Measurements from ENCODE around the gene NR1D1. TPM values are rescaled to one million over a fixed set of nuclear protein-coding genes. Genes with fewer than 3 reads are reported as not detected.

The NR1D1 gene
- total and polyA plus RNA-seq, 2 of the 8 experiments (the other 6 are each of a cell fraction or from before 2014, with no cell fraction given): 1.5 to 4.6 TPM

GRCh38 chr17:40073454-40074174, 26.8 kb downstream of the NR1D1 start:
- H3K36me3 ChIP-seq (ENCODE audit: control insufficient read depth in 2 of 4, insufficient read depth in 4 of 4, low read length in 3 of 4): no peaks in the 10 kb centered on the region
- no peaks in the 10 kb centered on the region for H4K20me1 ChIP-seq (replicated peaks in 1 of 2; ENCODE audit: control insufficient read depth in 1 of 2, insufficient read depth in 2 of 2, low read length in 2 of 2)
- no peak overlapping the region for H3K9ac ChIP-seq (replicated peaks in 1 of 4; ENCODE audit: extremely low read depth in 1 of 4, low read depth in 3 of 4, low read length in 3 of 4)
- H3K4me3 ChIP-seq (ENCODE audit: extremely low read depth in 1 of 4, insufficient read depth in 2 of 4, low read depth in 3 of 4, low read length in 4 of 4): no peak overlapping the region
- H3K14ac ChIP-seq (ENCODE audit: insufficient read length): no peak overlapping the region
- no peaks in the 10 kb centered on the region for H3K9me3 ChIP-seq (ENCODE audit: insufficient read depth in 2 of 2, low read depth in 1 of 2, low read length in 1 of 2)
- H4K5ac ChIP-seq (ENCODE audit: insufficient read length, low read depth, low read length): no peak overlapping the region
- FAIRE-seq: no peak
- no peak overlapping the region for H3K18ac ChIP-seq (ENCODE audit: extremely low read depth, low read length)
- no peak overlapping the region for H2AFZ ChIP-seq (ENCODE audit: low read length)
- no peak overlapping the region for H2BK5ac ChIP-seq (ENCODE audit: low read depth, low read length)
- H3K56ac ChIP-seq (replicated peaks; ENCODE audit: insufficient read length, low read depth, low read length): no peak overlapping the region
- H3K4ac ChIP-seq (replicated peaks; ENCODE audit: insufficient read length, low read depth, low read length): no peak overlapping the region
- H2AK5ac ChIP-seq (ENCODE audit: low read depth, low read length): no peak overlapping the region; the same call in 1 of the 2 replicates
- peaks cover 22 to 47% (median 41%) of the 10 kb centered on the region in 4 experiments for H3K4me1 ChIP-seq (replicated peaks in 1 of 4; ENCODE audit: control insufficient read depth in 3 of 4, insufficient read depth in 4 of 4, low read length in 3 of 4)
- WGBS, 2 experiments (ENCODE audit: extremely low coverage in 1 of 2, insufficient coverage in 1 of 2, insufficient read length in 1 of 2, insufficient replicate concordance in 2 of 2, low coverage in 1 of 2, low lambda C conversion rate in 2 of 2, missing lambda C conversion rate in 1 of 2): 90% methylated on average over 7 of the region's 7 CpGs; no CpG with 5 or more reads in 1 of the 2 experiments
- no peak overlapping the region for H2BK20ac ChIP-seq (ENCODE audit: low read length)
- POLR2A ChIA-PET (ENCODE audit: partially characterized antibody): interaction anchor here (0.9 to 6.7 kb wide), 6 partner anchors 10 to 36 kb away, joined by 3 to 64 read pairs (median 4); partner anchors contain the start of genes MED24 and THRA
- H3K4me2 ChIP-seq (ENCODE audit: insufficient read depth in 1 of 2, low read depth in 2 of 2, low read length in 2 of 2): no peak overlapping the region
- H3K79me1 ChIP-seq (ENCODE audit: low read depth, low read length): peaks cover 3% of the 10 kb centered on the region; the same call in 1 of the 2 replicates
- no peak overlapping the region; the same call in 1 of the 2 replicates for H4K8ac ChIP-seq (ENCODE audit: extremely low read depth, insufficient read depth, low read length)
- no peak overlapping the region for H2BK120ac ChIP-seq (replicated peaks; ENCODE audit: low read depth, low read length)
- H2BK12ac ChIP-seq (ENCODE audit: low read depth, low read length): 0 out of 2 replicates have a peak overlapping the region, but pooled peaks have one; percentile 75
- no peak for DNase-seq (ENCODE audit: low read depth in 1 of 2, low spot score in 2 of 2)
- H3K27ac ChIP-seq (ENCODE audit: low read depth, low read length): no peak overlapping the region
- CTCF ChIA-PET (ENCODE audit: partially characterized antibody): interaction anchor here (0.9 to 38.4 kb wide), 12 partner anchors 11 to 117 kb away, joined by 3 to 876 read pairs (median 42); partner anchors contain the start of genes CSF3, MED24, NR1D1 and THRA
- 0 out of 2 replicates have a peak overlapping the region, but pooled peaks have one; percentile 65 for H2BK15ac ChIP-seq (ENCODE audit: low read length)
- H3K23ac ChIP-seq (ENCODE audit: insufficient read length): no peak overlapping the region
- no peak overlapping the region for H4K91ac ChIP-seq (replicated peaks; ENCODE audit: insufficient read length, low read length)
- H3K23me2 ChIP-seq (ENCODE audit: low read depth, low read length): peaks cover 4% of the 10 kb centered on the region
- no peaks in the 10 kb centered on the region for H3K79me2 ChIP-seq (ENCODE audit: control insufficient read depth in 1 of 2, insufficient read depth in 2 of 2, low read length in 2 of 2)
- H3K27me3 ChIP-seq (replicated peaks in 1 of 4; ENCODE audit: control insufficient read depth in 3 of 4, extremely low read depth in 1 of 4, insufficient read depth in 3 of 4, low read length in 3 of 4): no peaks in the 10 kb centered on the region
- TF ChIP-seq SUZ12 (IDR thresholded peaks at IDR 0.05; ENCODE audit: low read length) (no peak), ATF3 (IDR thresholded peaks at IDR 0.05; ENCODE audit: insufficient read depth, low read depth, low read length) (no peak), HDAC2 (IDR thresholded peaks at IDR 0.05; ENCODE audit: borderline replicate concordance in 1 of 2, low read depth in 2 of 2, low read length in 2 of 2) (no peak)

All from H1 (cell line).